NCI-H446 treated with DMSO at 0.1 percent for 48 hours (cell line): ENCODE measurements around the gene SPATA31D4.
"Not testable (repeated sequence)": the region's sequence is repeated elsewhere in the genome, so short reads cannot be mapped to it uniquely, and the experiment has no call there.

Experiments
- DNase-seq: peaks from one replicate; lab custom pipeline; 2025; lab: John Stamatoyannopoulos, UW

The SPATA31D4 gene

GRCh38 chr9:81928305-81928704 is at the start of gene SPATA31D4:
Gene SPATA31D4, plus strand, starts transcription at chr9:81928428. Its CDS starts 86 bp downstream, at chr9:81928514.
- not testable (repeated sequence) for DNase-seq

GRCh38 chr9:81878530-81878929 is 49.7 kb upstream of the SPATA31D4 start:
- no peak for DNase-seq

- no peak for DNase-seq
Observed at GRCh38 chr9:81879501-81879916, 48.7 kb upstream of the SPATA31D4 start.

- no peak for DNase-seq
Observed at GRCh38 chr9:81885602-81886001, 42.6 kb upstream of the SPATA31D4 start.

- DNase-seq, result no peak
Observed at GRCh38 chr9:81886665-81887064, 41.6 kb upstream of the SPATA31D4 start.

GRCh38 chr9:81890104-81890503 is 38.1 kb upstream of the SPATA31D4 start:
- no peak for DNase-seq

GRCh38 chr9:81892440-81892839 is 35.8 kb upstream of the SPATA31D4 start:
- no peak for DNase-seq

- no peak for DNase-seq
Observed at GRCh38 chr9:81893929-81894328, 34.3 kb upstream of the SPATA31D4 start.

- DNase-seq, result no peak
Observed at GRCh38 chr9:81894891-81895290, 33.3 kb upstream of the SPATA31D4 start.

- DNase-seq, result no peak
Observed at GRCh38 chr9:81896070-81896469, 32.2 kb upstream of the SPATA31D4 start.

GRCh38 chr9:81898851-81899250 is 29.4 kb upstream of the SPATA31D4 start:
- DNase-seq, result no peak

- no peak for DNase-seq
Observed at GRCh38 chr9:81902196-81902595, 26.0 kb upstream of the SPATA31D4 start.

- DNase-seq, result no peak
Observed at GRCh38 chr9:81902626-81903025, 25.6 kb upstream of the SPATA31D4 start.

GRCh38 chr9:81906671-81907070 is 21.6 kb upstream of the SPATA31D4 start:
- no peak for DNase-seq

GRCh38 chr9:81912135-81912534 is 16.1 kb upstream of the SPATA31D4 start:
- DNase-seq, result no peak

- no peak for DNase-seq
Observed at GRCh38 chr9:81915801-81916505, 12.3 kb upstream of the SPATA31D4 start.

- DNase-seq, result not testable (repeated sequence)
Observed at GRCh38 chr9:81918507-81918906, 9.7 kb upstream of the SPATA31D4 start.

- not testable (repeated sequence) for DNase-seq
Observed at GRCh38 chr9:81930147-81930546, 1.9 kb downstream of the SPATA31D4 start.

GRCh38 chr9:81933547-81933946 is 5.3 kb downstream of the SPATA31D4 start:
- DNase-seq, result not testable (repeated sequence)

- DNase-seq, result not testable (repeated sequence)
Observed at GRCh38 chr9:81943393-81943792, 15.2 kb downstream of the SPATA31D4 start, which contains the start of gene SPATA31D3. Gene SPATA31D3, plus strand, starts transcription at chr9:81943500. Its CDS starts 86 bp downstream, at chr9:81943586.

- not testable (repeated sequence) for DNase-seq
Observed at GRCh38 chr9:81948650-81949049, 20.4 kb downstream of the SPATA31D4 start.

GRCh38 chr9:81953096-81953495 is 24.9 kb downstream of the SPATA31D4 start:
- DNase-seq, result no peak

- no peak for DNase-seq
Observed at GRCh38 chr9:81955625-81956024, 27.4 kb downstream of the SPATA31D4 start.
